Measurements from ENCODE around the gene SEL1L3. TPM values are rescaled to one million over a fixed set of nuclear protein-coding genes. Genes with fewer than 3 reads are reported as not detected.

SEL1L3 gene
- total and polyA plus RNA-seq, 2 donors (not counting 3 experiments of a cell fraction or from before 2014, with no cell fraction given): 53.4 to 122 TPM

GRCh38 chr4:25810461-25811373, 52.1 kb downstream of the SEL1L3 start:
- no peaks in the 10 kb centered on the region for H4K20me1 ChIP-seq (replicated peaks; ENCODE audit: control insufficient read depth, extremely low read depth, insufficient read depth, low read length)
- FAIRE-seq (no peak), DNase-seq (ENCODE audit: low read depth, low spot score) (no peak)
- H3K4me2 ChIP-seq (ENCODE audit: insufficient read depth, low read length): no peak overlapping the region
- H2AFZ ChIP-seq (ENCODE audit: low read depth, low read length): no peak overlapping the region
- dilution Hi-C loops (cut with MboI; ENCODE audit: extremely low pct_ligation_motif_present, low sequenced_read_pairs) (no loop called here), intact Hi-C loops (cut with micrococcal nuclease) (no loop called here)
- ChIA-PET POLR2A (no interaction called here), CTCF (no interaction called here)
- H3K27ac ChIP-seq (ENCODE audit: insufficient read depth, low read depth, low read length): no peak overlapping the region
- H3K79me2 ChIP-seq (ENCODE audit: control insufficient read depth, insufficient read depth, low read length): no peaks in the 10 kb centered on the region
- no peaks in the 10 kb centered on the region for H3K9me3 ChIP-seq (replicated peaks; ENCODE audit: control insufficient read depth, insufficient read depth, low read length)
- no peaks in the 10 kb centered on the region for H3K27me3 ChIP-seq (ENCODE audit: control insufficient read depth in 2 of 2, insufficient read depth in 2 of 2, low read length in 2 of 2)
- peaks cover 0 to 11% of the 10 kb centered on the region in 2 experiments for H3K36me3 ChIP-seq (ENCODE audit: control insufficient read depth in 2 of 2, extremely low read depth in 1 of 2, insufficient read depth in 2 of 2, low read length in 2 of 2)
- H3K4me3 ChIP-seq (replicated peaks in 1 of 3; ENCODE audit: insufficient read depth in 1 of 3, low read depth in 1 of 3, low read length in 3 of 3): no peak overlapping the region
- BruUV-seq (replicated peaks): no TSS peak
- TF ChIP-seq MYC (IDR thresholded peaks at IDR 0.05; ENCODE audit: low read depth, low read length): no peak
- TF ChIP-seq CTCF (IDR thresholded peaks at IDR 0.05; ENCODE audit: extremely low read depth in 1 of 2, insufficient read depth in 1 of 2, low read depth in 1 of 2, low read length in 2 of 2): no peak
- no peak for TF ChIP-seq JUN (IDR thresholded peaks at IDR 0.05; ENCODE audit: borderline replicate concordance, insufficient read depth, insufficient read length, low read depth)
- no peak for TF ChIP-seq MAX (IDR thresholded peaks at IDR 0.05; ENCODE audit: insufficient read depth, insufficient read length)
- no peak for TF ChIP-seq POLR2A (IDR thresholded peaks at IDR 0.05; ENCODE audit: low read depth, low read length)
- no peak for TF ChIP-seq EZH2 (IDR thresholded peaks at IDR 0.05; ENCODE audit: borderline replicate concordance, low read depth, low read length, severe bottlenecking)
- TF ChIP-seq POLR2AphosphoS5 (IDR thresholded peaks at IDR 0.05; ENCODE audit: insufficient read depth, low read depth, low read length): no peak
- no peak for TF ChIP-seq FOS (IDR thresholded peaks at IDR 0.05; ENCODE audit: borderline replicate concordance, insufficient read depth, low read length)
- no peak for TF ChIP-seq GATA2 (IDR thresholded peaks at IDR 0.05; ENCODE audit: insufficient read depth, insufficient read length, low read depth, low read length)
- no peaks in the 10 kb centered on the region for H3K9me1 ChIP-seq (replicated peaks; ENCODE audit: control insufficient read depth, extremely low read depth, insufficient read depth, low read length)
- no peak overlapping the region for H3K9ac ChIP-seq (replicated peaks; ENCODE audit: extremely low read depth, insufficient read depth, low read length)
- peaks cover 15% of the 10 kb centered on the region for H3K4me1 ChIP-seq (ENCODE audit: control insufficient read depth, extremely low read depth, insufficient read depth, low read length)

Measured in endothelial cell of umbilical vein (primary cell).